Fibroblast of villous mesenchyme (primary cell): Measurements from ENCODE around the gene RELL1. TPM values are rescaled to one million over a fixed set of nuclear protein-coding genes. Genes with fewer than 3 reads are reported as not detected.

Source experiments
- DNase-seq: peaks from one replicate; pipeline ENCODE4 v3.0.0-alpha.2; 2010; ENCODE audit warnings: low read depth
- H3K4me3 ChIP-seq: 2 replicates; pipeline ENCODE4 v1.5.1; 2011; ENCODE audit warnings: low read depth, mild to moderate bottlenecking, low read length
- CTCF ChIP-seq: IDR thresholded peaks from 2 replicates; pipeline ENCODE4 v1.5.1; 2012; ENCODE audit warnings: low read depth, mild to moderate bottlenecking, low read length; ENCODE audit not compliant: insufficient read depth
- small RNA-seq: library from RNA; depleted of rRNA; stranded (forward); fragments of <200 nt; gene quantifications from one replicate; pipeline ENCODE3, GENCODE V24; 2012
- total RNA-seq: library from RNA; depleted of rRNA; stranded (reverse); fragments of >200 nt; gene quantifications from 2 replicates; pipeline ENCODE4 v1.2.3, GENCODE V29; 2012

The RELL1 gene
- total RNA-seq, 1 donor, result 66.5 TPM

- H3K4me3 ChIP-seq, result no peak overlapping the region
- DNase-seq, result no peak
- TF ChIP-seq CTCF, result no peak
These were observed 124.9 kb downstream of the RELL1 start for GRCh38 chr4:37561196-37561802.

Small RNA genes lying within 50 kb of the gene (small RNA-seq; reads per million reads assigned to genes)
- gene RF00019, result not detected

Other genes starting within 250 kb of the RELL1 start
- 25.9 and 28.7 TPM in 2 replicates for gene PGM2, start 140.3 kb upstream of the RELL1 start, total RNA-seq
- gene TBC1D1, start 204.7 kb upstream of the RELL1 start, total RNA-seq, result 101 and 112 TPM in 2 replicates